NCI-H1105 (cell line): Measurements from ENCODE around the gene EVI2B.
A peak's percentile ranks its signal among the peaks of the same experiment; 100 is the strongest.
"Not testable (repeated sequence)": the region's sequence is repeated elsewhere in the genome, so short reads cannot be mapped to it uniquely, and the experiment has no call there.

ENCODE experiments used
- DNase-seq: peaks from one replicate; lab custom pipeline; 2025; lab: John Stamatoyannopoulos, UW

The EVI2B gene

GRCh38 chr17:31310260-31310659 lies 3.6 kb downstream of the EVI2B start:
- no peak for DNase-seq

DNA sequence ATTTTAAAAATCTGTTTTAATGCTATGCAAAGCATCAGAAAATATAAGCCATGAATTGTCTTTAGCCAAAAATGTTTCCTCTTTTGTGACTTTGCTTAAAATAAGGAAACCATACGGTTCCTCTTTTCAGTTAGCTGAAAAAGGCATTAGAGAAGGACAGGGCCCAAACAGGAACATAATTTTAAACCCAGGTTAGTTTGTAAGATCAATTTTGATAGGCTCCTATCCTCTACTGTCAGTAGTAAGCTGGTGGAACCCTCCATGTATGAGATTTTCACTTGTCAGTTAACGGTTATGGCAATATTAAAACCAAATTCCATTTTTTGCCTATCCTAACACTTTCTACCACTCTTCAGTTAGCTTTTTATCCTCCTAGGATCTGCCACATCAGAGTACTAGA lies 4.3 kb downstream of the EVI2B start:
- no peak for DNase-seq

DNA sequence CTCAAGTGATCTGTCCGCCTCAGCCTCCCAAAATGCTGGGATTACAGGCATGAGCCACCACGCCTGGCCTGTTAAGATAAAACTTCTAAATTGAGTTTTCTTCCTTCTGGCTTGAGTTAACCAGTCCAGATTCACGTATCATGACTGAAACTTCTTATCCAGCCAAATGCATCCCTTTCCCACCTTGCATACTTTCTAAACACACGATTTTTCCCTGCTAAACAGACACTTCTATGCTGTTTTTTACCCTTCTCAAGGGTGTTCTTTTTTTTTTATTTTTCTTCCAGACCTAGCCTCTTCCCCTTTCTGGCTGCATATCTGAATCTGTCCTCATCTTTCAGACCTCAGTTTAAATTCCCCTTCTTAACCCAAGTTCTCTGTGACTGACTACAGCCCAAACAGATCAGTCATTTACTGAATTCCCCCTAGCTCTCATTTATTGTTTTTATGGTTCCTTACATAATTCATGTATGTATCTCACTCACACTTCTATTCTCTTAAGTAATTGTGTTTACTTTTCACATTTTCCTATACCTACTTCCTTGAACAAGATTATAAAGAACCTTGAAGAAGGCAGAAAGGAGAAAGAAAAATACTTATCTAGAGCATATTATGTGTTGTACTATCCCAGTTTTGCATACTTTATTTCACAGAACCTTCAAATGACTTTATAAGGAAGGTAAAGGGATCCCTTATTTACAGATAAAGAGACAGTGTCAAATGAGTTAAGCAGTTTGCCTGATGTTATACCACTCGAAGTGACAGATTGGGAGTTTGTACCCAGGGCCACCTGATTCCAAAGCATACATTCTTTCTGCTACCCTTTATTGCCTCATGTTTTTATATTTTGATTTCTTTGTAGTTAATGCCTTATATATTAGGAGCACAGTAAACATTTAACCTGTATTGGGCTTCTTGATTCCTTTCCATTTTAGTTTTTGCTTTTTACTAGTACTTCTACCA lies 5.2 kb downstream of the EVI2B start:
- DNase-seq = no peak

DNA sequence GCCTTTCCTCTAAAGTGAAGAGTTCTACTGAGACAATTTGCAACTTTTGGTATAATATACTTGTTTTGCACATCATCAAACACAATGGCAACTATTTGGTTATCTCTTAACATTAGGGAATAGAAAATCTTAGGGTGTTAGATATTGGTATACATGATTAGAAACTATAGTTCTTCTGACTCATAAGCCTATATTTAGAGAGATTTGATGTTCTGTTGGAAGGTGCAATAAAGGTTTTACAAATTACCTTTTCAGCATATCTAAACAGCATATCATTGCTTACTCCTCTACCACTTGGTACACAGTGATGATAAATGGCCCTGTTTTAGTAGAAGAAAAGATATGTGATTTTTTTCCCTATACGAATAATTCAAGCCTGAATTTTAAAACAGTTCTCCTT lies 6.2 kb downstream of the EVI2B start:
- DNase-seq = no peak

- no peak for DNase-seq
Observed at GRCh38 chr17:31299624-31300023, 14.2 kb downstream of the EVI2B start.

GRCh38 chr17:31297090-31297489 lies 16.8 kb downstream of the EVI2B start, which contains the start of gene OMG:
OMG (minus strand) TSS chr17:31297239; CDS start chr17:31296331, 908 bp downstream.
- DNase-seq = no peak

DNA sequence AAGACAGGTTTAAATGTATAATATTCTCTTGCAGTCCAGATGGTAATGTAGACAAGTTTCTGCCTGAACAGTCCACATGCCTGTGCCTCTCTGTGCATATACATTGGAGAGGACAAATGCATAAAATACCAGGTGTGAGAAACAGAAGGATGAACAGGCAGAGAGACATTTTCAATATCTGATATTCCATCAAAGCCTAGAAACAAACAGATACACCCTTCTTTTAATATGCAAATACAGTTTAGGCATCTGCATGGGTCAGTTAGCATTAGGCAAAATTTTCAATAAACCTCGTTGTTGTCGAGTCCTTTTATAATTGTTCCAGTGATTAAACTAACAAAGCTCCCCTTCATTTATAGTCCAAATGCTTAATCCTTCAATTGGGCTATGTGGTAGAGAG lies 17.7 kb downstream of the EVI2B start:
- no peak for DNase-seq

GRCh38 chr17:31295489-31295871 lies 18.4 kb downstream of the EVI2B start:
- no peak for DNase-seq

DNA sequence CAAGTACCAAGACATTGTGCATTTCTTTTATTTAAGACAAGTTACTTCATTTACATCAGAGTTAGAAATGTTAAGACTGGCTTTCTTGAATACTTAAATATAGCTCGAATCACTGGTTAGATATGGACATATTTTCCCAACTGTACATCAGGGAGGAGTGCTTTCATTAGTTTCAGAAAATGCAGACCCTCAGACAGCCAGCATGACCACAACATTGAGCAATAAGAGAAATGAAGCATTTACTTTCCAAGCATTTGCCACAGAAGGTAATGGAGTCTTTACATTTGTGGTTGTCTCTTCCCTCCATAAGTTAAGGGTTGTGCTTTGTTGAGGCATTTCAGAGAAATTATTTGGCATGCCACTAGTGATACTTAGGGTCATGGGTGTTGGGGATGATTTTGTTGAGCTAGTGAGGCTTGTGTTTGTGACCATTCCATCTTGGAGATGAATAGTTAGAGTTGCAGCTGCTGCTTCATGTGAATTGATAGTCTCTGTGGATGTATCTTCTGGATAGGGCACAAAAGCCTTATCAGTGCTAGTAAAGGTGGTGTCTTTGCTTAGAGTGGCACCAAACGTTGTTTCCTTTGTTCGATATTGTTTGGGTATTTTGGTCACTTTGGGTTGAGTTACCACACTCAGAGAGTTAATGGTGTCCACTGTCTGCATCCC lies 18.9 kb downstream of the EVI2B start:
- DNase-seq = no peak

DNA sequence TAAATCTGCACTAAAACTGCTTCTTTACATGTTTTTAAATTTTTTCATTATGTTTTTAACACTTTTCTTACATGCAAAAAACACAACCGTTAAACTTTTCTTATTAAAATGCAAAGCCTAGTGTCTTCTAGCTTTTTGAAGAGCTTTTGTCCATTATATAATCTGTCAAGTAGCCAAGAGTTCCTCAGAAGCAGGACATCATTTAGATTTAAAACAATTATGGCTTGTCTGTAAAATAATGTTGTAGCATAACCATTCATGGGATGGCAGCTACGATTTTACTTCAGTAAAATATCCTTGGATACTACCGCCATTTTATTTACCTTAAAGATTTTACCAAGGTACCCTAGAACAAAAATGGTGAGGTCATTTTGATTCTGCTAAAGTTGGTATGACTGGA lies 19.6 kb downstream of the EVI2B start:
- no peak for DNase-seq

- DNase-seq = no peak
Observed at GRCh38 chr17:31293581-31293980, 20.3 kb downstream of the EVI2B start.

- DNase-seq = no peak
Observed at GRCh38 chr17:31291820-31292219, 22.0 kb downstream of the EVI2B start.

GRCh38 chr17:31289790-31290189 lies 24.1 kb downstream of the EVI2B start:
- DNase-seq = no peak

DNA sequence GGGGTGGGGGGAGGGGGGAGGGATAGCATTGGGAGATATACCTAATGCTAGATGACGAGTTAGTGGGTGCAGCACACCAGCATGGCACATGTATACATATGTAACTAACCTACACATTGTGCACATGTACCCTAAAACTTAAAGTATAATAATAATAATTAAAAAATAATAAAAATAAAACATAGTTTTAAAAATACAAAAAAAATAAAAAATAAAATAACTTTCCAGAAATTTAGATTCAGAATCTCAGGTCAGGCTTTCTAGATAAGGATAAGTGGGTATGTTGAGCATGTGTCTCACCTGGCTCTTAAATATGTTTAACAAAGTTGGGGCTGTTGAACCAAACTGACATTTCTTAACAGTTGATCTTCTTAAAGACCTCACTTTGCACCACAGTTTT lies 25.9 kb downstream of the EVI2B start:
- not testable (repeated sequence) for DNase-seq

- no peak for DNase-seq
Observed at GRCh38 chr17:31286587-31286986, 27.3 kb downstream of the EVI2B start.

DNA sequence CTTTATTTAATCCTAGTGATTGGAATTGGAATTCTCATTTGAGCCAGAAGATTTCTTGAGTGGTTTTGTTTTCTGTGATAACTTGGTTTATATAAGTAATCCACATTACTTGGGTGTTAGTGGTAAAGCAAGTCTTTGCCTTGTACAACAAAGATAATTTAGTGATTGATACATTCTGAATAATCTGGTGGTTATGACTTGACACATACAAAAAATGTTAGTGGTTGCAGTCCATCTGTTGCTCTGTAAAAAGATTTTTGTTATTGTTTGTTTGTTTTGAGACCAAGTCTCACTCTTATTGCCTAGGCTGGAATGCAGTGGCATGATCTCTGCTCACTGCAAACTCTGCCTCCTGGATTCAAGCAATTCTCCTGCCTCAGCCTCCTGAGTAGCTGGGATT lies 30.0 kb downstream of the EVI2B start:
- DNase-seq = no peak

DNA sequence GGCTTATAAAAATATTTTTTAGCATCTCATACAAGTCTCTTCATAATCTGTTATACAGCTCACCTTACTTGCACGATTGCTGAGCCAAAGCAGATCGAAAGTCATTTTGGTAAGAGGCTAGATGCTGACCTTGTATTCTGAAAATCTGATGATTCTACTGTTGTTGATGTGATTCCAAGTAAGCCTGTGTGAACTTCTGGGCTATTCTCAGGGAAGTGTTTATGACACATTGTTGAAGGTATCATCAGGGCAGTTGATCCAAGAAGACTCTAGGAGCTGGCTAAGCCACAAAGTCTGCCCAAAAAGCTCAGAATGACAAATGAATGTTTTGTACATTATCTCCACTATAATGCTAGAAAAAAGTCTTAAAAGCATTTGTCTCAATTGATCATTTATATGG lies 32.8 kb downstream of the EVI2B start:
- no peak for DNase-seq

DNA sequence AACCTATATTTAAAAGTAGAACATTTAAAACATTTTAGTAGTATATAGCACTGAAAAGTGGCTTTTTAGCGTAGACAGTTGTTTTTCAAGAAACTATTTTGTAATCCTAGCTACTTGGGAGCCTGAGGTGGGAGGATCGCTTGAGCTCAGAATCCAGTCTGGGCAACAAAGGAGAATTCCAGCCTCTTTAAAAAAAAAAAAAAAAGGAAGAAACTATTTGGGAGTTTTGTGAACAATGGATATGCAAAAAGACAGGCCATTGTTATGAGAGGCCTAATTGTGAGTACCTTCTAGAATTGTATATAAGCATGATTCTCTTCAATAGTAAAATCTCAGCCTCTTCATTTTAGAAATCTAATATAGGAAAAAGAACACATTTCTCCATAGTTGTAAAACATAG lies 34.5 kb downstream of the EVI2B start:
- no peak for DNase-seq

- DNase-seq = no peak
Observed at GRCh38 chr17:31275116-31275515, 38.7 kb downstream of the EVI2B start.

DNA sequence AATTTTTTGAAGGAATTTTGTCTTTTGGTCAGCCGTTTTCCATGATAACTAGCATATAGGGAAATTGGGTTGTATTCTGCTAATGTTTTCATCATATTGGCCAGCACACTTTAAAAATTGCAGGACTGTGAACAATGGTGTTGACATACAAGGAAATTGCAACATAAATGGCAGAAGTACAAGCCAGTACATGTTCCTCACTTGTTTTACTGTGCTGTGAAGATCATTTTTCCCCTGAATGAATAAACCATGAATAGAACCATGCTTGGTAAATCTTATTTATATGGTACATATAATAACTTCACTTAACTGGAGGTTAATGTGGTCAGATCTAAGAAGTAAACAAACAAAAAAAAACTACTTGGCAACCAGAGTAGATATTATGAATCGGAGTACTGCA lies 39.6 kb downstream of the EVI2B start:
- DNase-seq = peak; percentile 36

GRCh38 chr17:31273516-31273915 lies 40.3 kb downstream of the EVI2B start:
- no peak for DNase-seq

DNA sequence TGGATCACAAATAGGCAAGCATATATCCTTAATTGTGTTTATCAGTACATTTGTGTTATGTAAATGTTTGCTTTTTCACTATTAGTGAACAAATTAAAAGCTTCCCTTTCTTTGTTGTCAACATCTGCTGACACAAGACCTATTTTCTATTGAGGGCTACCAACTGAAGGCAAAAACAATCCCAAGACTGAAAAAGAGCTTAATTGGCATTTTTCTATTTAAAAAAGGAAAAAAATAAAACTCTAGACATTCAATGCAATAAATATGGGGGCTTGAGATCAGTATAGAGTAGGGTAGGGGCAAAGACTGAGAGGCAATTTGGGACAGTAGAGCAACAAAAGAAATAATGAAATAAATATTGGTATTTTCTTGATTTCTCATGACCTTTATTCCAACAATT lies 41.1 kb downstream of the EVI2B start:
- no peak for DNase-seq

DNA sequence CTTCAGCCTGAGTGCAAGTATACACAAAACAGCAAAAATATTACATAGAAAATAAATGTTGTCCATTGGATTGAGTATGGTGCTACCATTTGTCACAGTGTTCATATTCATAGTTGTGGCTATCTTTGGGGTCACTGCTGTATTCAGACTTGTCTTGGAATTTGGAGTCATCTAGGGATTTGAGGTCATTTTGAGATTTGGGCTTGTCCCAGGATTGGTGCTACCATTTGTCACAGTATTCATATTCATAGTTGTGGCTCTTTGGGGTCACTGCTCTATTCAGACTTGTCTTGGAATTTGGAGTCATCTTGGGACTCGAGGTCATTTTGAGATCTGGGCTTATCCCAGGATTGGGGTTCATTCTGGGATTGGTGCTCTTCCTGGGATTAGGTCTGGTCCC lies 41.6 kb downstream of the EVI2B start:
- DNase-seq = no peak
